Loucy (cell line): ENCODE data around the gene TEDC2.

Experiments used
- H2AFZ ChIP-seq: fragments of 200-600 bp; sonication (generic); 2 replicates; pipeline ENCODE4 v1.6.0; 2016; ENCODE audit warnings: antibody characterized with exemption, mild to moderate bottlenecking, low read length, moderate library complexity
- H3F3A ChIP-seq: fragments of 200-600 bp; 2 replicates; pipeline ENCODE4 v1.6.0; 2016; ENCODE audit warnings: antibody characterized with exemption, low read depth, mild to moderate bottlenecking
- H3K27me3 ChIP-seq: fragments of 200-600 bp; sonication (generic); 2 replicates; pipeline ENCODE4 v1.6.1; 2014; ENCODE audit warnings: low read length, mild to moderate bottlenecking; ENCODE audit not compliant: insufficient read depth, poor library complexity, severe bottlenecking
- H3K36me3 ChIP-seq: fragments of 200-600 bp; sonication (generic); 2 replicates; pipeline ENCODE4 v1.6.1; 2016; ENCODE audit warnings: low read length; ENCODE audit not compliant: insufficient read depth
- H3K4me1 ChIP-seq: fragments of 200-600 bp; sonication (generic); 2 replicates; pipeline ENCODE4 v1.5.1; 2014; ENCODE audit warnings: low read length, mild to moderate bottlenecking; ENCODE audit not compliant: insufficient read depth, poor library complexity, severe bottlenecking
- H3K4me2 ChIP-seq: fragments of 200-600 bp; sonication (generic); 2 replicates; pipeline ENCODE4 v1.6.0; 2014; ENCODE audit warnings: antibody characterized with exemption, low read length, low read depth, mild to moderate bottlenecking; ENCODE audit not compliant: poor library complexity, severe bottlenecking
- H3K4me3 ChIP-seq: fragments of 200-600 bp; sonication (generic); 2 replicates; pipeline ENCODE4 v1.5.1; 2014; ENCODE audit warnings: low read length, mild to moderate bottlenecking, mixed read lengths; ENCODE audit not compliant: poor library complexity, severe bottlenecking
- H3K79me2 ChIP-seq: fragments of 200-600 bp; sonication (generic); 2 replicates; pipeline ENCODE4 v1.6.1; 2014; ENCODE audit warnings: low read length; ENCODE audit not compliant: insufficient read depth
- H3K9ac ChIP-seq: fragments of 200-600 bp; sonication (generic); 2 replicates; pipeline ENCODE4 v1.6.0; 2014; ENCODE audit warnings: mild to moderate bottlenecking, low read depth, low read length, moderate library complexity; ENCODE audit not compliant: poor library complexity, severe bottlenecking
- H3K9me2 ChIP-seq: fragments of 200-600 bp; sonication (generic); replicated peaks from 2 replicates; pipeline ENCODE4 v1.6.1; 2016; ENCODE audit warnings: low read depth, low read length, mixed read lengths
- H3K9me3 ChIP-seq: fragments of 200-600 bp; sonication (generic); 2 replicates; pipeline ENCODE4 v1.6.1; 2014; ENCODE audit warnings: mild to moderate bottlenecking, antibody characterized with exemption, low read length, low read depth; ENCODE audit not compliant: insufficient read depth
- H4K20me1 ChIP-seq: fragments of 200-600 bp; sonication (generic); 2 replicates; pipeline ENCODE4 v1.6.0; 2014; ENCODE audit warnings: antibody characterized with exemption, low read length, mild to moderate bottlenecking; ENCODE audit not compliant: insufficient read depth, poor library complexity, severe bottlenecking
- EZH2phosphoT487 ChIP-seq: fragments of 200-600 bp; IDR thresholded peaks from 2 replicates; pipeline ENCODE4 v1.6.1; 2018; ENCODE audit warnings: antibody characterized with exemption, mild to moderate bottlenecking, moderate library complexity, borderline replicate concordance
- TF ChIP-seq, protein P1 (sequence below): fragments of 200-600 bp; sonication (generic); conservative IDR thresholded peaks from 2 replicates; pipeline ENCODE4 v1.5.1; 2014; ENCODE audit warnings: mild to moderate bottlenecking, antibody characterized with exemption, low read length

Gene TEDC2

DNA sequence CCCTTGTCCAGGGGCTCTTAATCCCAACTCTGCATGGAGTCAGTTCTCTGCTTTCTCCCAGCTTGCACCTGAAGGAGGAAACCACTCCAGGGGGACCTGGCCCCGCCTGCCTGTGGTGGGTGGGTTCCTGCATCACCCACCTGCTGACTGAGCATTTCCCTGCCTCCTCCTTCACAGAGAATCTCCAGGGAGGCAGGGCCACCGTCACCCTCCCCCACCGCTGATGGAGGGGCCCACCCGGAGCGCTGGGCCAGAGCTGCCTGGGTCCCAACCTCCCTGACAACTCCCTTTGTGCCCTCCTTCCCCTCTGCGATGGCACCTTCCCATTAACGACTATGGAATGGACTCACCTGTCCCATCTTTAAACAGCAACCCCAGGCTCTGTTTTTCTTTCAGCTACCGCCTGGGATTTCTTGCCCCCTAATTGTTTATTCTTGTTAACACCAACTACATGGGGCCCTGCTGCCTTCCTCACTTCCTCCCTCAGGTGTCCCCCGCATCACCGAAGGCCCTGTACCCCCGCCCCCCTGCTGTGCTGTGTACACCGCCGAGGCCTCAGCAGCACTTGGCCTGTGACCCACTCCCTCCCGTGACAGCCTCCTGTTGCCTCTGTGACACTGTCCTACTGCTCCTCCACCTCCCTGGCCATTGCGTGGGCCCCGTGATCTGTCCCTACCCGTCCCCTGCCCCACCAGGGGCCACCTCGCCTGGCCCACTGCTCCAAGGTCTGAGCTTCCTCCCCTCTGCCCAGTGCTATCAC, 842 bp upstream of the TEDC2 start:
- Histone ChIP-seq H3K9ac (peak overlapping the region; percentile 62), H3K4me3 (peak overlapping the region; percentile 76), H3F3A (no peaks in the 10 kb centered on the region), H3K4me2 (peak overlapping the region; percentile 81), H4K20me1 (no peaks in the 10 kb centered on the region), H2AFZ (no peak overlapping the region), H3K4me1 (peaks cover 9% of the 10 kb centered on the region), H3K9me3 (no peaks in the 10 kb centered on the region), H3K36me3 (peaks cover 14% of the 10 kb centered on the region; the same call in 1 of the 2 replicates), H3K27me3 (no peaks in the 10 kb centered on the region), H3K79me2 (peaks cover 15% of the 10 kb centered on the region; the same call in 1 of the 2 replicates), H3K9me2 (no peaks in the 10 kb centered on the region)
- TF ChIP-seq, protein P1, sequence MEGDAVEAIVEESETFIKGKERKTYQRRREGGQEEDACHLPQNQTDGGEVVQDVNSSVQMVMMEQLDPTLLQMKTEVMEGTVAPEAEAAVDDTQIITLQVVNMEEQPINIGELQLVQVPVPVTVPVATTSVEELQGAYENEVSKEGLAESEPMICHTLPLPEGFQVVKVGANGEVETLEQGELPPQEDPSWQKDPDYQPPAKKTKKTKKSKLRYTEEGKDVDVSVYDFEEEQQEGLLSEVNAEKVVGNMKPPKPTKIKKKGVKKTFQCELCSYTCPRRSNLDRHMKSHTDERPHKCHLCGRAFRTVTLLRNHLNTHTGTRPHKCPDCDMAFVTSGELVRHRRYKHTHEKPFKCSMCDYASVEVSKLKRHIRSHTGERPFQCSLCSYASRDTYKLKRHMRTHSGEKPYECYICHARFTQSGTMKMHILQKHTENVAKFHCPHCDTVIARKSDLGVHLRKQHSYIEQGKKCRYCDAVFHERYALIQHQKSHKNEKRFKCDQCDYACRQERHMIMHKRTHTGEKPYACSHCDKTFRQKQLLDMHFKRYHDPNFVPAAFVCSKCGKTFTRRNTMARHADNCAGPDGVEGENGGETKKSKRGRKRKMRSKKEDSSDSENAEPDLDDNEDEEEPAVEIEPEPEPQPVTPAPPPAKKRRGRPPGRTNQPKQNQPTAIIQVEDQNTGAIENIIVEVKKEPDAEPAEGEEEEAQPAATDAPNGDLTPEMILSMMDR: no peak
- TF ChIP-seq EZH2phosphoT487: no peak

DNA sequence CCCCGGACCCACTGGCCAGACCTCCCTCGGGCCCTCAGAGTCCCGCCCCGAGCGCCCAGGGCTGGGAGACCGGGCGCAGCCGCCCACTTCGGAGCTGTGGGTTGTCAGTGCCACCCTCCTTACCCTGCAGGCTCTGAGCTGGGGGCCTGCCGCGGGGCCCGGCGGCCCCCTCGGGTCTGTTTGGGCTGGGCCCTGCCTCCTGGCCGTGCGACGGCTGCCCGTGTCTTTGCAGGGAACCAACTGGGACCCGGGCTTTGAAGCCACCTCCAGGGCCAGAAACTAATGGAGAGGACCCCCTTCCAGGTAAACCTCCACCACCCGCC, 443 bp downstream of the TEDC2 start:
- Histone ChIP-seq H3F3A (no peaks in the 10 kb centered on the region), H3K36me3 (peaks cover 9% of the 10 kb centered on the region; the same call in 1 of the 2 replicates), H2AFZ (no peak overlapping the region), H4K20me1 (no peaks in the 10 kb centered on the region), H3K79me2 (peaks cover 15% of the 10 kb centered on the region; the same call in 1 of the 2 replicates), H3K9me3 (no peaks in the 10 kb centered on the region), H3K9me2 (no peaks in the 10 kb centered on the region), H3K27me3 (no peaks in the 10 kb centered on the region), H3K4me1 (peaks cover 9% of the 10 kb centered on the region), H3K4me3 (peak overlapping the region; percentile 76), H3K9ac (peak overlapping the region; percentile 75), H3K4me2 (peak overlapping the region; percentile 81)
- no peak for TF ChIP-seq EZH2phosphoT487
- TF ChIP-seq, protein P1: no peak

DNA sequence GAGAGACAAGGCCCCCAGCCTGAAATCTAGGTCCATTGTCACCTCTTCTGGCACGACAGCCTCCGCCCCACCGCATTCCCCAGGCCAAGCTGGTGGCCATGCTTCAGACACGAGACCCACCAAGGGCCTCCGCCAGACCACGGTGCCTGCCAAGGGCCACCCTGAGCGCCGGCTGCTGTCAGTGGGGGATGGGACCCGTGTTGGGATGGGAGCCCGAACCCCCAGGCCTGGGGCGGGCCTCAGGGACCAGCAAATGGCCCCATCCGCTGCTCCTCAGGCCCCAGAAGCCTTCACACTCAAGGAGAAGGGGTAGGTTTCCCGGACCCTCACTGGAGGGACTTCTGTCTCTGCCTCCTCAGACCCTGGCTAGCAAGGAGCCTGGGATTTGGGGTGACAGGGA, 1.0 kb downstream of the TEDC2 start:
- Histone ChIP-seq H3K79me2 (peaks cover 15% of the 10 kb centered on the region; the same call in 1 of the 2 replicates), H3K9ac (peak overlapping the region; percentile 75), H3F3A (no peaks in the 10 kb centered on the region), H3K27me3 (no peaks in the 10 kb centered on the region), H3K4me2 (peak overlapping the region; percentile 81), H3K4me1 (peaks cover 14% of the 10 kb centered on the region), H3K9me2 (no peaks in the 10 kb centered on the region), H4K20me1 (no peaks in the 10 kb centered on the region), H3K9me3 (no peaks in the 10 kb centered on the region), H3K4me3 (peak overlapping the region; percentile 76), H2AFZ (no peak overlapping the region), H3K36me3 (peaks cover 8% of the 10 kb centered on the region; the same call in 1 of the 2 replicates)
- no peak for TF ChIP-seq EZH2phosphoT487
- TF ChIP-seq, protein P1: no peak
